Measurements from ENCODE around the gene RNF13.

DNA sequence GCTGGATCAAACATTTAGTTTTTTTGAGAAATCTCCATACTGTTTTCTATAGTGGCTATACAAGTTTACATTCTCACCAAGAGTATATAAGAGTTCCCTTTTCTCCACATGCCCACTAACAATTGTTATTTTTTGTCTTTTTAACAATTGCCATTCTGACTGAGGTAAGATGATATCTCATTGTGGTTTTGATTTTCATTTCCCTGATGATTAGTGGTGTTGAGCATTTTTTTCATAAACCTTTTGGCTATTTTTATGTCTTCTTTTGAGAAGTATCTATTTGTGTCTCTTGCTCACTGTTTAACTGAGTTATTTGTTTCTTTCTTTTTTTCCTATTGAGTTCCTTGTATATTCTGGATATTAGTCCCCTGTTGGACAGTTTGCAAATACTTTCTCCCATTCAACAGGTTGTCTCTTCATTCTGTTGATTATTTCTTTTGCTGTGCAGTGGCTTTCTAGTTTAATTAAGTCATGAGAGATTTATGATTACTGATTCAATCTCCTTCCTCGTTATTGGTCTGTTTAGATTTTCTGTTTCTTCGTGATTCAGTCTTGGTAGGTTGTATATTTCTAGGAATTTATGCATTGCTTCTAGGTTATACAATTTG lies 6.7 kb upstream of the RNF13 start:
- no peak for TF ChIP-seq POLR2AphosphoS5 (IDR thresholded peaks at IDR 0.05; ENCODE audit: low read depth, low read length)
- TF ChIP-seq, protein P1, sequence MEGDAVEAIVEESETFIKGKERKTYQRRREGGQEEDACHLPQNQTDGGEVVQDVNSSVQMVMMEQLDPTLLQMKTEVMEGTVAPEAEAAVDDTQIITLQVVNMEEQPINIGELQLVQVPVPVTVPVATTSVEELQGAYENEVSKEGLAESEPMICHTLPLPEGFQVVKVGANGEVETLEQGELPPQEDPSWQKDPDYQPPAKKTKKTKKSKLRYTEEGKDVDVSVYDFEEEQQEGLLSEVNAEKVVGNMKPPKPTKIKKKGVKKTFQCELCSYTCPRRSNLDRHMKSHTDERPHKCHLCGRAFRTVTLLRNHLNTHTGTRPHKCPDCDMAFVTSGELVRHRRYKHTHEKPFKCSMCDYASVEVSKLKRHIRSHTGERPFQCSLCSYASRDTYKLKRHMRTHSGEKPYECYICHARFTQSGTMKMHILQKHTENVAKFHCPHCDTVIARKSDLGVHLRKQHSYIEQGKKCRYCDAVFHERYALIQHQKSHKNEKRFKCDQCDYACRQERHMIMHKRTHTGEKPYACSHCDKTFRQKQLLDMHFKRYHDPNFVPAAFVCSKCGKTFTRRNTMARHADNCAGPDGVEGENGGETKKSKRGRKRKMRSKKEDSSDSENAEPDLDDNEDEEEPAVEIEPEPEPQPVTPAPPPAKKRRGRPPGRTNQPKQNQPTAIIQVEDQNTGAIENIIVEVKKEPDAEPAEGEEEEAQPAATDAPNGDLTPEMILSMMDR (IDR thresholded peaks at IDR 0.05): no peak

Data from Panc1 (cell line).